Globus pallidus (tissue), 1 donor: ENCODE results near the gene ATP2A3.
A peak's percentile ranks its signal among the peaks of the same experiment; 100 is the strongest.
"Not testable (repeated sequence)": the region's sequence is repeated elsewhere in the genome, so short reads cannot be mapped to it uniquely, and the experiment has no call there.

Experiments
- DNase-seq: peaks from one replicate; pipeline ENCODE4 v3.0.0-alpha.2; 2015; ENCODE audit warnings: low spot score

ATP2A3 gene

GRCh38 chr17:3991699-3992098 is 27.5 kb upstream of the ATP2A3 start:
- not testable (repeated sequence) for DNase-seq

GRCh38 chr17:3990386-3991127 is 26.3 kb upstream of the ATP2A3 start:
- no peak for DNase-seq

DNA sequence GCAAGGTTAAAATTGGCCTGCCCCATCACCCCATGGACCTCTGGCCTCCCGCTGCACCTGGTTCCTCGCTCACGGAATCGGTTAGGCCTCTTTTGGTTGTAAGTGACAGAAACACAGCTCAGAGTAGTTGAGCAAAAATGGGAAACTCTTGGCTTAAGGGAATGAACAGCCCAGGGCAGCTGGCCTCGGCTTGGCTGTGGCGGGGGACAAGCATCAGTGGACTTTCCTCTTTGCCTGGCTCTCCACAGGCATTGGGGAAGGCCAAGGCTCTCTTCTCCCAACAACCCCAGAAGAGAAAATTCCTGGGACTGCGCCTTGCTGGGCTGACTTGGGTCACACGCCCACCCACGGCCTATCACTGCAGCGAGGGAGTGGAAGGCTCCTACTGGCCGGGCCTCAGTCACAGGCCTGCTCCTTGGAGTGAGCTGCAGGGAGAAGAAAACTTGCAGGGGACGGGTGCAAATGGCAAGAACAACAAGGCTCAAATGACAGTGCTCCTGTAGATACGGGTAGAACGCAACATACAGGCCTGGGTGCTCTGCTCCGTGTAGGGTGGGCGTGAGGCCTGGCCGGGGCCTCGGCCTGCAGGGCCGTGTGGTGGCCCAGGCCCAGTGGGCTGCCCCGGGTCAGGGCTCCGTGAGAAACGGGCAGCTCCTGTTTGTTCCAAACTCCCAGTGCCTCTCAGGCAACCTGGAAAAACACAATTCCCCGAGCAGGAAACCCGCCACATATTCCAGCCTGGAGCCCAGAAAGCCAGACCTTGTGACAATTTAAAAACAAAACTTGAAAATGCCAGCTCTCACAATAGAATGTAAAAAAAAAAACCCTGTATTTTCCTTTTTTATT is 25.0 kb upstream of the ATP2A3 start:
- no peak for DNase-seq

DNA sequence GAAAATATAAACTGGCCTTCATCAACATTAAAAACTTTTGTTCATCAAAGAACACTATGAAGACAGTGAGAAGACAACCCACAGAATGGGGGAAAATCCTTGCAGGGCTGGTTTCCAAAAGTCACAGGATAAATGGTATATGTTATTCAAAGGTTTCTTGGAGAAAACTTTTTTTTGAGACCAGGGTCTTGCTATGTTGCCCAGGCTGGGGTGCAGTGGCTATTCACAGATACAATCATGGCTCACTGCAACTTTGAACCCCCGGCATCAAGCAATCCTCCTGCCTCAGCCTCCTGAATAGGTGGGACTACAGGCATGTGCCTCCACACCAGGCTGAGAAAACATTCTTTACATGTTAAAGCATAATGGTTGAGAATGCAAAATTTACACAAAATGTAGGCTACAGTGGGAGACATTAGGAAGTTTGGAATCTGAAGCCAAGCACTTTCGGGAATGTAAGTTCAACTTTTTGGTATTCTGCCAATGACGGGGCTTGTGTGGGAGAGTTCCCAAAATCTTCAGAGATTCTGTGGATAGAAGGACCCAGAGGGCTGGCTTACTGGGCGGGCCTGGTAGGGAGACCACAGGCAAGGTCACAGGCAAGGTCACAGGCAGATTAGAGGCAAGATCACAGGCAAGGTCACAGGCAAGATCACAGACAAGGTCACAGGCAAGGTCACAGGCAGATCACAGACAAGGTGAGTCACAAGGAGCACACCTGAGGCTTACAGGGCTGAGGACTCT is 24.2 kb upstream of the ATP2A3 start:
- no peak for DNase-seq

DNA sequence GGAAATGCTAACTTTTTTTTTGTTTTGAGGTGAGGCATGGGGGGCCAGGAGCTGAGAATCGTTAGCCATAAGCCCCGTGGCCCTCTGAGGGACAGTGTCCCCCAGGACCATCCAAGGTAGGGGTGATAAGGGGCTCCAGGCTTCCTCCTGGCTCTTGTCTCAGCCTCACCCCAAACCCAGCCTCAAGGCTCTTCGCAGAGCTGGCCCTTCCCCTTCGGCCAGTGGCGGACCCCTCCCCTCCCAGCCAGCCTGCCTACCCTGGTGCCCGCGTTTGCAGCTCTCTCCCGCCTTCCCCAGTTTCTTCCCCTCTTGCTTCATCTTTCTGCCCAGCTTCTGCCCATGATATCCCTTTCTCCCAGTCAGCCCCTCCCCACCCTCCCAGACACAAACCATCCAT is 22.7 kb upstream of the ATP2A3 start:
- no peak for DNase-seq

DNA sequence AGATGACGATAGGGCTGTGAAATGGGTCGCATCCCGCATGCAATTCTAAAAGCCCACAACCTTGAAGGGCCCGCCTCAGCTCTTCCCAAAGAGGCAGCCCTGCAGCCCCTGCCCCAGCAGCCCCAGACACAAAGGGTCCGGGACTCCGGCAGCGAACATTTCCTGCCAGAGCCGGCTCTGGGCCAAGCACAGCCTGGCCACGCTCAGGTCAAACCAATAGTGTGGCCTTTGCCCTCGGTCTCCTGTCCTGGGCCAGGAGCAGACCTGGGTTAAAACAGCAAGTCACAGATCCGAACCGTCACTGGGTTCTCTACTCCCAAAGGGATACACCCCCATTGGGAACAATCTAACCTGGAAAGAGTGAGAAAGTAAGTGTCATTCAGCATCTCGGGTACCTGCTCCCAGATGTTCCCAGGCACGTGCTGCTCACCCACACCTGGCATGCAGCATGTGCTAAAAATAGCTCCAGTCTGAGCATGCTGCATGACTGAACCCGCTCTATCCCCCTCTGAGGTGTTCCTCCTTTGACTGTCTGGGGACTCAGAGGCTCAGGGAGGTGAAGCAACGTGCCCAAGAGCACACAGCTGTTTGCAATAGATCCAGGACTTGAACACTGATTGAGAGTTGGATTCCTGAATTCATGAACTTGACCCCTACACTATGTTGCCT is 22.2 kb upstream of the ATP2A3 start:
- no peak for DNase-seq

DNA sequence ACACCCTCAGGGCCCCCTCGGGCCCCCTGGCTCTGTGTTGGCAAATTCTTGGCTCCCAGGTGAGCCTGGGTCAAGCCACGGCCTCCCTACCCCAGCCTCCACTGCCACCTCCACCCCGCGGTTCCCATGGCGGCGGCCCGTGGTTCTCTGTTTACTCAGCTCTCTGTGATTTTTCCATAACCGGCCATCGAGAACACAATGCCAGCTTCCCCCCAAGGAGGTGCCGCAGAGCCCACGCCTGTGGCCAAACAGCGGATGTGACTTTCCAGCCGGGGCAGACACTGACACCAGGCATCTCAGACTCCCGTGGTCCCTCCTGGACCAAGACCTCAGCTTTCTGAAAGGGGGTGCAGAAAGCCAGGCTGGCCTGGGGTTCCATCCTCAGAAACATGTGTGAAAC is 21.6 kb upstream of the ATP2A3 start:
- DNase-seq = no peak

- no peak for DNase-seq
These were observed 19.6 kb upstream of the ATP2A3 start for GRCh38 chr17:3983606-3984484.

GRCh38 chr17:3982541-3983017 is 18.3 kb upstream of the ATP2A3 start:
- DNase-seq = no peak

DNA sequence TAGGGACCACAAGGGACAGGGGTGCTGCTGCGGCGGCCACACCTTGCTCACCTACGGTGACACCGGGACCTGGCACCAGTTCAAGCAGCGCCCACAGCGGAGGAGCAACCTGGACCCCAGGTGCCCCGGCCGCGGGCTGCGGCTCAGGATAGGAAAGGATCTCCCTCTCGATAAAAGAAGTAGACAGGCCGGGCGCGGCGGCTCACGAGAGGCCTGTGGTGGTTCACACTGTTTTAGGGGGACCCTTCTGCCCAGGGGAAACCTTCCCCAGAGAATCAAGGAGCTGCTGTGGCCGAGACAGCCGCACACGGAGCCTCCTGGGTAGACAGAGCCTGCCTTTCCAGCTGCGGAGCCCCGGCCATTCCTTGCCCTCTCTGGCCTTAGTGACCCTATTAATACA is 17.9 kb upstream of the ATP2A3 start:
- DNase-seq = no peak

GRCh38 chr17:3981455-3981854 is 17.2 kb upstream of the ATP2A3 start:
- DNase-seq = no peak

GRCh38 chr17:3980381-3981014 is 16.3 kb upstream of the ATP2A3 start:
- no peak for DNase-seq

GRCh38 chr17:3979290-3979611 is 15.0 kb upstream of the ATP2A3 start:
- DNase-seq = no peak

DNA sequence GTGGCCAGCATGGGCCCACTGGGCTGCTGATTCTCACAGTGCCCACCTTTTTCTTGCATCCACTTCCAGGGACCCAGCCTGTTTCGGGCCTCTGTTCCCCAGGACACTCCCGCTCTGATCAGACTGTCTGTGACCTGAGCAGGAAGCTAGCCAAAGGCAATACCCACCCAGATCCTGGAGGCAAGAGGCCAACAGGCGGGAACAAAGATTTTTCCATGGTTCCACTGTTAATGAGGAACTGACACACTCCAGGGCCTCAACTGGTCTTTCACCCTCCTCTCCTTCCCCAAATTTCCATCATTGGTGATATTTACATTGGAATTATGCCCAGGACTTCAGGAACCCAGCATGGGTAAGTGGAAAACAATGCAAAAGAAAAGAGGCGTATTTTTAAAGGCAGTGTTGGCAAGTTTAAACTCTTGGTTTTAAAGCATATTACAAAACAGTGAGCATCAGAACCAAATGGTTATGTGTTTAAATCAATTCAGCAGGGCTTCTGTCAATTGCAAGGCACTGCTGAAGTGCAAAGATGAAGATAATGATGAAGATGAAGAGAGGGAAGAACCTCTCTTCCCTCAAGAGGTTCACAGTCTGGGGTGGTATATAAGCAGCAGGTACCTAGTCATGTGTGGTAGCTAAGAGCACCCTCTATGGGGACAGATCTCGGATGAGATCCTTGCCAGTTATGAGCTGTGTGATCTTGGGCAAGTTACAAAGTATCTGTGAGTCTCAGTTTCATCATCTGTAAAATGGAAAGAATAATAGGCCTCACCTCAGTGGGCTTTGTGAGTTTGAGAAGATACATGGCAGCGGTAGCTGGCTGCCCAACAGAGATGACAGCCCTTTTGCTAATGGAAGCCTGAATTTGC is 14.4 kb upstream of the ATP2A3 start:
- no peak for DNase-seq

DNA sequence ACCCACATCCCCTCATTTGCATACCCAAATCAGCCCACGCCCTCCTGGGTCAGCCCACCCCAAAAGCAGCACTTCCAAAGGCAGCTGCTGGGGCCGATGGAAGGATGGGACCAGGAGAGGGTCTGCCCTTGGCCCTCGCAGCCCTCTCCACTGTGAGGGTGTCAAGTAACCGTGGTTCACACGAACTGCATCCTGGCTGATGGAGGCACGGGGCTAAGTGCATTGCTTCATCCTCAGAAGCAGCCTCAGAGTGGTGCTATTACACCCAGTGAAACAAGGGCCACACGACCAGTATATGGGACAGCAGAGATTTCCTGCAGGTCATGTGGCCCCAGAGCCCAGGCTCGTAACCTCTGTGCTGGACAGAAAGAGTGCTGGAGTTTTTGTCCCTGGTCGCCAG is 13.2 kb upstream of the ATP2A3 start:
- DNase-seq = no peak

DNA sequence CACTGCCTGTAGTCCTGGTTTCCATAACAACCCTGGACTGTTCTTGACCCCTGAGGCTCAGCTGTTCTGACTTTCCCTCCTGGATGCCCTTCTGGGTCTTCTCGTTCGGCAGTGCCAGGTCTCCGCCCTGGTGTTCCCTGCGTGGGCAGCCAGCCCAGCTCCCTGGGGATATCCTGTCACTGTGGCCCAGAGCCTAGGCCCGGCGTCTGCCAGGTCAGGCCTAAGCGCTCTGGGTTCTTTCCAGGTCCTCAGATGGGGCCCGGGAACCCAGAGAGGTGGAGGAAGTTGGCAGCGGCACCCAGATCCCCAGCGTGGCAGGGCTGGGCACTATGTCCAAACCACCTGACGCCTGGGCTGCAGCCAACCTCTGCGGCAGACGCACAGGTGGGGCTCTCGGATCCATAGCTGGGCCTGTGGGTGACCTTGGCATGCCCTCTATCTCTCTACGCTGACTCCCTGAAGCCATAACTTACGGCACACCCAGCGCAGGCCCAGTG is 12.5 kb upstream of the ATP2A3 start:
- DNase-seq = peak; percentile 16

- DNase-seq = no peak
These were observed 10.7 kb upstream of the ATP2A3 start for GRCh38 chr17:3974980-3975379.

GRCh38 chr17:3974138-3974687 is 10.0 kb upstream of the ATP2A3 start:
- no peak for DNase-seq

DNA sequence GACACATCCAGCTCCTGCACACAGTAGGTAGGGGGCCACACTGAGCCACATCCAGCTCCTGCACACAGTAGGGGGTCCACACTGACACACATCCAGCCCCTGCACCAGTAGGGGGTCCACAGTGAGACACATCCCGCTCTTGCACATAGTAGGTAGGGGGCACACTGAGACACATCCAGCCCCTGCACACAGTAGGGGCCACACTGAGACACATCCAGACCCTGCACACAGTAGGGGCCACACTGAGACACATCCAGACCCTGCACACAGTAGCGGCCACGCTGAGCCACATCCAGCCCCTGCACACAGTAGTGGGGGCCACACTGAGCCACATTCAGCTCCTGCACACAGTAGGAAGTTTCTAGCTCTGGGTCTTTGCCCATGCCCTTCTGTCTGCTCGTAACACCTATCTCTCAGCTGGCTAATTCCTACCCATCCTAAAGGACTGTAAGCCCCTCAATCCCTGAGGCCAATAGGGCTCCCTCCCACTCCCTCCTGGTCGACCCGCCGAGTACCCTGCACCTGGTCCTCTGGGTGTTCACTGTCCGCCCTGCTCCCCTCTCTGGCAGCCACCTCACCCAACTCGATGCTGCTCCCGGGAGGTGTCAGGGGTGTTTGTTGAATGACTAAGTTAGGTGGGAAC is 9.4 kb upstream of the ATP2A3 start:
- no peak for DNase-seq
